Measurements from ENCODE around the gene CYP1B1.
"Not testable (repeated sequence)": the region's sequence is repeated elsewhere in the genome, so short reads cannot be mapped to it uniquely, and the experiment has no call there.

The CYP1B1 gene

GRCh38 chr2:38033646-38034045 is 42.3 kb downstream of the CYP1B1 start:
- Histone ChIP-seq H3K4me1 (ENCODE audit: control insufficient read depth, insufficient read depth, low read length, poor library complexity, severe bottlenecking) (peaks cover 7% of the 10 kb centered on the region), H3K36me3 (ENCODE audit: control insufficient read depth, insufficient read depth, low read length) (no peaks in the 10 kb centered on the region), H3K27ac (ENCODE audit: insufficient read depth, low read length, poor library complexity, severe bottlenecking) (no peak overlapping the region), H3K9me3 (ENCODE audit: control insufficient read depth, low read length) (no peaks in the 10 kb centered on the region), H3K4me3 (ENCODE audit: insufficient read depth, low read depth, low read length, poor library complexity, severe bottlenecking) (no peak overlapping the region), H3K27me3 (replicated peaks; ENCODE audit: control insufficient read depth, insufficient read depth, low read length, poor library complexity, severe bottlenecking) (no peaks in the 10 kb centered on the region)
- DNase-seq: no peak

- DNase-seq: no peak
- Histone ChIP-seq H3K27me3 (replicated peaks; ENCODE audit: control insufficient read depth, insufficient read depth, low read length, poor library complexity, severe bottlenecking) (no peaks in the 10 kb centered on the region), H3K9me3 (ENCODE audit: control insufficient read depth, low read length) (no peaks in the 10 kb centered on the region), H3K36me3 (ENCODE audit: control insufficient read depth, insufficient read depth, low read length) (no peaks in the 10 kb centered on the region), H3K27ac (ENCODE audit: insufficient read depth, low read length, poor library complexity, severe bottlenecking) (no peak overlapping the region), H3K4me3 (ENCODE audit: insufficient read depth, low read depth, low read length, poor library complexity, severe bottlenecking) (no peak overlapping the region), H3K4me1 (ENCODE audit: control insufficient read depth, insufficient read depth, low read length, poor library complexity, severe bottlenecking) (peaks cover 2% of the 10 kb centered on the region)
These were observed 43.0 kb downstream of the CYP1B1 start for GRCh38 chr2:38032946-38033345.

- no peak for DNase-seq
- Histone ChIP-seq H3K9me3 (ENCODE audit: control insufficient read depth, low read length) (no peaks in the 10 kb centered on the region), H3K4me3 (ENCODE audit: insufficient read depth, low read depth, low read length, poor library complexity, severe bottlenecking) (no peak overlapping the region), H3K27ac (ENCODE audit: insufficient read depth, low read length, poor library complexity, severe bottlenecking) (no peak overlapping the region), H3K36me3 (ENCODE audit: control insufficient read depth, insufficient read depth, low read length) (no peaks in the 10 kb centered on the region), H3K4me1 (ENCODE audit: control insufficient read depth, insufficient read depth, low read length, poor library complexity, severe bottlenecking) (no peaks in the 10 kb centered on the region), H3K27me3 (replicated peaks; ENCODE audit: control insufficient read depth, insufficient read depth, low read length, poor library complexity, severe bottlenecking) (no peaks in the 10 kb centered on the region)
These were observed 45.2 kb downstream of the CYP1B1 start for GRCh38 chr2:38030635-38031355.

- no peaks in the 10 kb centered on the region for H3K9me3 ChIP-seq (ENCODE audit: control insufficient read depth, low read length)
- H3K27me3 ChIP-seq (replicated peaks; ENCODE audit: control insufficient read depth, insufficient read depth, low read length, poor library complexity, severe bottlenecking): no peaks in the 10 kb centered on the region
- no peaks in the 10 kb centered on the region for H3K36me3 ChIP-seq (ENCODE audit: control insufficient read depth, insufficient read depth, low read length)
- DNase-seq: no peak
- no peaks in the 10 kb centered on the region for H3K4me1 ChIP-seq (ENCODE audit: control insufficient read depth, insufficient read depth, low read length, poor library complexity, severe bottlenecking)
- no peak overlapping the region for H3K4me3 ChIP-seq (ENCODE audit: insufficient read depth, low read depth, low read length, poor library complexity, severe bottlenecking)
- no peak overlapping the region for H3K27ac ChIP-seq (ENCODE audit: insufficient read depth, low read length, poor library complexity, severe bottlenecking)
These were observed 46.4 kb downstream of the CYP1B1 start for GRCh38 chr2:38029512-38029911.

GRCh38 chr2:38028829-38029228 is 47.1 kb downstream of the CYP1B1 start:
- DNase-seq: no peak
- no peaks in the 10 kb centered on the region for H3K27me3 ChIP-seq (replicated peaks; ENCODE audit: control insufficient read depth, insufficient read depth, low read length, poor library complexity, severe bottlenecking)
- no peak overlapping the region for H3K27ac ChIP-seq (ENCODE audit: insufficient read depth, low read length, poor library complexity, severe bottlenecking)
- no peak overlapping the region for H3K4me3 ChIP-seq (ENCODE audit: insufficient read depth, low read depth, low read length, poor library complexity, severe bottlenecking)
- H3K9me3 ChIP-seq (ENCODE audit: control insufficient read depth, low read length): no peaks in the 10 kb centered on the region
- no peaks in the 10 kb centered on the region for H3K36me3 ChIP-seq (ENCODE audit: control insufficient read depth, insufficient read depth, low read length)
- no peaks in the 10 kb centered on the region for H3K4me1 ChIP-seq (ENCODE audit: control insufficient read depth, insufficient read depth, low read length, poor library complexity, severe bottlenecking)

- no peaks in the 10 kb centered on the region for H3K4me1 ChIP-seq (ENCODE audit: control insufficient read depth, insufficient read depth, low read length, poor library complexity, severe bottlenecking)
- no peaks in the 10 kb centered on the region for H3K27me3 ChIP-seq (replicated peaks; ENCODE audit: control insufficient read depth, insufficient read depth, low read length, poor library complexity, severe bottlenecking)
- H3K4me3 ChIP-seq (ENCODE audit: insufficient read depth, low read depth, low read length, poor library complexity, severe bottlenecking): no peak overlapping the region
- no peak overlapping the region for H3K27ac ChIP-seq (ENCODE audit: insufficient read depth, low read length, poor library complexity, severe bottlenecking)
- H3K9me3 ChIP-seq (ENCODE audit: control insufficient read depth, low read length): no peaks in the 10 kb centered on the region
- no peak for DNase-seq
- H3K36me3 ChIP-seq (ENCODE audit: control insufficient read depth, insufficient read depth, low read length): no peaks in the 10 kb centered on the region
These were observed 49.1 kb downstream of the CYP1B1 start for GRCh38 chr2:38026846-38027245.

- no peaks in the 10 kb centered on the region for H3K4me1 ChIP-seq (ENCODE audit: control insufficient read depth, insufficient read depth, low read length, poor library complexity, severe bottlenecking)
- DNase-seq: no peak
These were observed 54.4 kb downstream of the CYP1B1 start for GRCh38 chr2:38021589-38021988.

GRCh38 chr2:38020359-38021069 is 55.4 kb downstream of the CYP1B1 start:
- H3K4me3 ChIP-seq (ENCODE audit: insufficient read depth, low read depth, low read length, poor library complexity, severe bottlenecking); DNase-seq; H3K9me3 ChIP-seq (ENCODE audit: control insufficient read depth, low read length); H3K27me3 ChIP-seq (replicated peaks; ENCODE audit: control insufficient read depth, insufficient read depth, low read length, poor library complexity, severe bottlenecking); H3K36me3 ChIP-seq (ENCODE audit: control insufficient read depth, insufficient read depth, low read length); H3K4me1 ChIP-seq (ENCODE audit: control insufficient read depth, insufficient read depth, low read length, poor library complexity, severe bottlenecking); H3K27ac ChIP-seq (ENCODE audit: insufficient read depth, low read length, poor library complexity, severe bottlenecking): not testable (repeated sequence)

More at GRCh38 chr2:38021589-38021988, 54.4 kb downstream of the CYP1B1 start:
- H3K9me3 ChIP-seq (ENCODE audit: control insufficient read depth, low read length): no peaks in the 10 kb centered on the region
- no peak overlapping the region for H3K27ac ChIP-seq (ENCODE audit: insufficient read depth, low read length, poor library complexity, severe bottlenecking)
- no peaks in the 10 kb centered on the region for H3K36me3 ChIP-seq (ENCODE audit: control insufficient read depth, insufficient read depth, low read length)
- no peaks in the 10 kb centered on the region for H3K27me3 ChIP-seq (replicated peaks; ENCODE audit: control insufficient read depth, insufficient read depth, low read length, poor library complexity, severe bottlenecking)
- no peak overlapping the region for H3K4me3 ChIP-seq (ENCODE audit: insufficient read depth, low read depth, low read length, poor library complexity, severe bottlenecking)

- H3K4me3 ChIP-seq (ENCODE audit: insufficient read depth, low read depth, low read length, poor library complexity, severe bottlenecking): no peak overlapping the region
- DNase-seq: no peak
- no peak overlapping the region for H3K27ac ChIP-seq (ENCODE audit: insufficient read depth, low read length, poor library complexity, severe bottlenecking)
- no peaks in the 10 kb centered on the region for H3K36me3 ChIP-seq (ENCODE audit: control insufficient read depth, insufficient read depth, low read length)
- no peaks in the 10 kb centered on the region for H3K4me1 ChIP-seq (ENCODE audit: control insufficient read depth, insufficient read depth, low read length, poor library complexity, severe bottlenecking)
- H3K9me3 ChIP-seq (ENCODE audit: control insufficient read depth, low read length): no peaks in the 10 kb centered on the region
- no peaks in the 10 kb centered on the region for H3K27me3 ChIP-seq (replicated peaks; ENCODE audit: control insufficient read depth, insufficient read depth, low read length, poor library complexity, severe bottlenecking)
These were observed 58.1 kb downstream of the CYP1B1 start for GRCh38 chr2:38017836-38018235.
